GM12878 (cell line): ENCODE results near the gene IL1RAP. TPM values are rescaled to one million over a fixed set of nuclear protein-coding genes. Genes with fewer than 3 reads are reported as not detected.

ENCODE experiments used
- ATAC-seq: fragments of 200-7000 bp; cut with Tn5 transposase; 3 replicates; pipeline ENCODE4 v1.9.1; 2020; ENCODE audit warnings: mild to moderate bottlenecking, moderate library complexity
- BruUV-seq: library from RNA; stranded (reverse); fragments of 400-500 nt; replicated peaks from 2 replicates; lab custom pipeline; 2021; lab: Mats Ljungman, UMichigan
- CTCF ChIA-PET: fragments of 300-600 bp; sonication (Branson Sonifier 250); formaldehyde crosslinking; extraction: SDS; loops from one replicate; lab custom pipeline; 2021; ENCODE audit warnings: inconsistent platforms; lab: Yijun Ruan, JAX
- POLR2A ChIA-PET: fragments of 350-600 bp; formaldehyde crosslinking; extraction: SDS; loops from one replicate; lab custom pipeline; 2021; ENCODE audit warnings: inconsistent platforms; lab: Charles Lee
- RAD21 ChIA-PET: fragments of 300-600 bp; sonication (Branson Sonifier 250); formaldehyde crosslinking; loops from one replicate; lab custom pipeline; 2023; ENCODE audit warnings: antibody characterized with exemption; ENCODE audit not compliant: unreplicated experiment; lab: Charles Lee
- SMC1A ChIA-PET: fragments of 300-600 bp; sonication (Branson Sonifier 250); formaldehyde crosslinking; loops from one replicate; lab custom pipeline; 2023; ENCODE audit not compliant: unreplicated experiment, uncharacterized antibody; lab: Charles Lee
- DNase-seq: peaks from one replicate; pipeline ENCODE4 v3.0.0-alpha.2; 2011; ENCODE audit warnings: low read depth, low spot score
- FAIRE-seq: peaks from 3 replicates; lab custom pipeline; 2011; peaks lifted over from hg19 to GRCh38; lab: Jason Lieb, UNC
- H2AFZ ChIP-seq: 2 replicates; pipeline ENCODE4 v1.6.0; 2011; ENCODE audit warnings: low read depth, low read length, control low read depth; ENCODE audit not compliant: control insufficient read depth
- H3K27ac ChIP-seq: 2 replicates; pipeline ENCODE4 v1.5.1; 2011; ENCODE audit warnings: control low read depth; ENCODE audit not compliant: control insufficient read depth, insufficient read depth
- H3K27me3 ChIP-seq, 2 experiments: replicated peaks in 1 of 2; 2 replicates each; pipeline versions ENCODE4 v1.6.0 to v1.6.1; 2011; ENCODE audit warnings: low read length in 1 of 2; ENCODE audit not compliant: control insufficient read depth in 2 of 2, insufficient read depth in 2 of 2
- H3K36me3 ChIP-seq, 2 experiments: 2 replicates each; pipeline ENCODE4 v1.5.1; 2011; ENCODE audit warnings: low read length in 1 of 2; ENCODE audit not compliant: control insufficient read depth in 2 of 2, insufficient read depth in 2 of 2
- H3K4me1 ChIP-seq: 2 replicates; pipeline ENCODE4 v1.6.1; 2011; ENCODE audit warnings: mild to moderate bottlenecking, low read length, moderate library complexity, mixed read lengths; ENCODE audit not compliant: control insufficient read depth, insufficient read depth
- H3K4me2 ChIP-seq: 2 replicates; pipeline ENCODE4 v1.6.0; 2011; ENCODE audit warnings: control low read depth; ENCODE audit not compliant: control insufficient read depth, insufficient read depth
- H3K4me3 ChIP-seq: fragments of 200-600 bp; sonication (generic); 2 replicates; pipeline ENCODE4 v1.5.1; 2016
- H3K79me2 ChIP-seq: 2 replicates; pipeline ENCODE4 v1.6.0; 2011; ENCODE audit warnings: low read length; ENCODE audit not compliant: control insufficient read depth, insufficient read depth
- H3K9ac ChIP-seq: 2 replicates; pipeline ENCODE4 v1.8.0; 2011; ENCODE audit warnings: low read length, control low read depth, mixed read lengths; ENCODE audit not compliant: control insufficient read depth, insufficient read depth
- H3K9me3 ChIP-seq: replicated peaks from 3 replicates; pipeline ENCODE4 v1.5.1; 2011; ENCODE audit warnings: mild to moderate bottlenecking, low read length; ENCODE audit not compliant: control insufficient read depth, insufficient read depth
- H4K20me1 ChIP-seq: 2 replicates; pipeline ENCODE4 v1.6.0; 2011; ENCODE audit not compliant: control insufficient read depth, insufficient read depth
- BCL11A ChIP-seq: IDR thresholded peaks from 2 replicates; pipeline ENCODE4 v1.6.1; 2011; ENCODE audit warnings: low read depth, low read length
- CHD2 ChIP-seq: IDR thresholded peaks from 2 replicates; pipeline ENCODE4 v1.6.1; 2011; ENCODE audit warnings: low read depth, low read length, improper control_type of control experiment, borderline replicate concordance
- CREB1 ChIP-seq: IDR thresholded peaks from 2 replicates; pipeline ENCODE4 v1.6.1; 2012; ENCODE audit warnings: low read depth, mild to moderate bottlenecking, inconsistent platforms
- MYB ChIP-seq: fragments of 150-350 bp; IDR thresholded peaks from 2 replicates; pipeline ENCODE4 v1.6.1; 2014; ENCODE audit warnings: mild to moderate bottlenecking, low read depth, low read length, borderline replicate concordance
- NFYB ChIP-seq: IDR thresholded peaks from 2 replicates; pipeline ENCODE4 v1.6.1; 2011; ENCODE audit warnings: low read depth, mild to moderate bottlenecking, low read length, improper control_type of control experiment, moderate library complexity; ENCODE audit not compliant: insufficient read depth
- RAD51 ChIP-seq: fragments of 450-650 bp; IDR thresholded peaks from 2 replicates; pipeline ENCODE4 v1.6.1; 2016; ENCODE audit warnings: moderate library complexity, mild to moderate bottlenecking, inconsistent platforms
- SUPT20H ChIP-seq: IDR thresholded peaks from 2 replicates; pipeline ENCODE4 v1.6.1; 2011; ENCODE audit warnings: low read depth, mild to moderate bottlenecking, low read length, moderate library complexity, borderline replicate concordance; ENCODE audit not compliant: control insufficient read depth
- ZNF207 ChIP-seq: fragments of 450-650 bp; IDR thresholded peaks from 2 replicates; pipeline ENCODE4 v1.6.1; 2014; ENCODE audit warnings: antibody characterized with exemption, mild to moderate bottlenecking, borderline replicate concordance
- WGBS: methylation state at CpG from one replicate; pipeline ENCODE4 v1.1.6; 2016; ENCODE audit warnings: low lambda C conversion rate; ENCODE audit not compliant: insufficient replicate concordance, insufficient coverage; ENCODE audit errors: missing lambda C conversion rate; 5-methylcytosine and 5-hydroxymethylcytosine counted together
- in situ Hi-C: fragments of 300-500 bp; cut with MboI; formaldehyde crosslinking; loops from 9 replicates; pipeline ENCODE4 v1.14.3; 2018; ENCODE audit warnings: mixed read lengths
- intact Hi-C: fragments of 100-400 bp; cut with micrococcal nuclease; formaldehyde crosslinking; loops from one replicate; pipeline ENCODE4 v1.14.2; 2022; ENCODE audit not compliant: unreplicated experiment
- polyA plus RNA-seq, 11 experiments: library from polyadenylated mRNA; depleted of rRNA in 4 of 11; unstranded in 6 of 11; stranded (reverse) in 5 of 11; fragments of >200 nt; fragmentation: Nextera tagmentation in 4 of 11; fragmentation: Illumina TruSeq in 1 of 11; extraction: Ambion mirVana in 4 of 11; extraction: Trizol in 1 of 11; gene quantifications; 1 replicate in 1 of 11; 2 replicates in 10 of 11; pipeline versions ENCODE4 v1.2.1 to v1.2.3, GENCODE V29; 2011 to 2016; ENCODE audit warnings: inconsistent platforms in 2 of 11, missing spikeins in 2 of 11, low read depth in 1 of 11
- total RNA-seq, 4 experiments: library from RNA; depleted of rRNA in 3 of 4; stranded (reverse); fragments of >200 nt in 3 of 4; fragmentation: Illumina TruSeq in 1 of 4; extraction: Trizol in 1 of 4; gene quantifications; 2 replicates each; pipeline versions ENCODE4 v1.2.1 to v1.2.3, GENCODE V29; 2013 to 2021
- TF ChIP-seq, protein P1 (sequence below): fragments of 450-650 bp; IDR thresholded peaks from 2 replicates; pipeline ENCODE4 v1.6.1; 2016; ENCODE audit warnings: mild to moderate bottlenecking
- TF ChIP-seq, protein P2 (sequence below), 3 experiments: IDR thresholded peaks in 2 of 3; conservative IDR thresholded peaks in 1 of 3; 2 replicates each; pipeline ENCODE4 v1.5.1; 2011; ENCODE audit warnings: low read depth in 3 of 3, low read length in 3 of 3, mild to moderate bottlenecking in 3 of 3, control low read depth in 2 of 3, moderate library complexity in 2 of 3, inconsistent platforms in 1 of 3, mixed read lengths in 1 of 3; ENCODE audit not compliant: control insufficient read depth in 2 of 3, insufficient read depth in 1 of 3; ENCODE audit errors: extremely low read depth in 1 of 3
- TF ChIP-seq, protein P3 (sequence below): IDR thresholded peaks from 2 replicates; pipeline ENCODE4 v1.6.1; 2011; ENCODE audit warnings: mild to moderate bottlenecking, low read depth, low read length, moderate library complexity; ENCODE audit not compliant: insufficient replicate concordance

The IL1RAP gene
- total and polyA plus RNA-seq, 10 of the 15 experiments (the other 5 are each of a cell fraction or from before 2014, with no cell fraction given), result 0.17 to 1.0 (median 0.44) TPM; not detected in 1

DNA sequence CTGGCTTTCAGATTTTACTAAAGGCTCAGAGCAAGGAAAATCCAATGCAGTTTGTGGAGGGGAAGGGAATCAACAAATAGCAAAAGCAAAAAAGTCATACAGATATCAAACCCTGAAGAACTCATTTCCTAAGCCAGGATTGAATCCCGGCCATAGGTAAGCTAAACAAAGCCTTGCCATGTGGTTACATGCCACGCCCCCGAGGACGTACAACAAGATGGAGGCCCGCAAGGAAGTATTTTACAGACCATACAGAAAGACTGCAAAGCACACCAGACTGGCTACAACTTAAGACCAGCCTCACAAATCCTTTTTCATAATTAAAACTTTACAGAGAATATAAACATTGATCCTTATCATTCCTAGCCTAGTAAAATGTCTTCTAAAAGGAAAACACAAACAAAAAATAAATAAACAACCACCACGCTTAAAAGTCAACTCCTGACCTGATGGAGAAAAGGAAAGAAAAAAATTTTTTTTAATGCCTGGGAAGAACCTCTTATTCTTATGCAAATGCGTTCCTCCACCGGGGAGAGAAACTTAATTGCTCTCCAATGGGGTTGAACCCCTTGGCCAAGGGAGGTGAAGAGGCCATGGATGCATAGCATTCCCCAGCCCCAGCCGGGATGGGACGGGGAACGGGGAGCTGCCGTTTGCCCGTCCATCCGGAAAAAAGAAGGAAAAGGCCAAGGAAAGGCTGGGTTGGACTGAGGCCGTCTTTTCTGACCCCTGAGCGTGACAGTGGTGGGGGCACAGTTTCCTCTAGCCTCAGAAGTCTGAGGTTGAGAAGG, 39.3 kb downstream of the IL1RAP start:
- Histone ChIP-seq H3K79me2 (no peaks in the 10 kb centered on the region), H3K9ac (no peak overlapping the region), H2AFZ (no peak overlapping the region), H3K4me1 (no peaks in the 10 kb centered on the region)
- CTCF ChIA-PET, result no interaction called here
- WGBS, result 60% methylated on average over 16 of the region's 16 CpGs
- POLR2A ChIA-PET, result interaction anchor here (0.6 kb wide), 1 partner anchor 21 kb away, joined by 3 read pairs; no protein-coding TSS in a partner anchor
- intact Hi-C loops, result no loop called here
- in situ Hi-C loops, result no loop called here
- SMC1A ChIA-PET, result no interaction called here
- DNase-seq, result no peak
- TF ChIP-seq BCL11A, result no peak
- TF ChIP-seq SUPT20H, result no peak
- TF ChIP-seq RAD51, result no peak
- TF ChIP-seq CREB1, result no peak
- TF ChIP-seq CHD2, result no peak
- TF ChIP-seq ZNF207, result no peak
- no peak for TF ChIP-seq NFYB
- TF ChIP-seq, all 136 proteins: peak for 0
- H4K20me1 ChIP-seq, result no peaks in the 10 kb centered on the region
- no TSS peak for BruUV-seq
- RAD21 ChIA-PET, result no interaction called here
- H3K9me3 ChIP-seq, result no peaks in the 10 kb centered on the region
- no peak overlapping the region for H3K4me2 ChIP-seq
- no peaks in the 10 kb centered on the region for H3K36me3 ChIP-seq
- FAIRE-seq, result no peak
- H3K27me3 ChIP-seq, result no peaks in the 10 kb centered on the region
- no peak for ATAC-seq
- no peak overlapping the region for H3K27ac ChIP-seq
- no peak overlapping the region for H3K4me3 ChIP-seq

DNA sequence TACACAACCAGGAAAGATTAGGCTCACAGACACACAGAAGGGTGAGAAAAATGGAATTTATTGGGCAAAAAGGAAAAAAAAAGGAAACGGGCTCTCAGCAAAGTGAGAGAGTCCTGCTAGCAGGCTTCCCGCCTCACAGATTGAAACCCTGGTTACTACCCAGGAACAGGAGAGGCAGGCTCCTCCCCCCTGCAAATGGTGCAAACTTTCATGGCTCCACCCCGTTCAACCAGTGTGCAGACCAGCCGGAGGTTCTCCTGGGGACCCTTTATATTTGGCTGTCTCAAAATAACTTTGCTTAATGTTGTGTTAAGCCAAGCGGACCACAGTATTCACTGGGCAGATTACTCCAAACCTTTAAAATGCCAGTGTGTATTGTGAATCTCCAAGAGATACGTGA, 40.3 kb downstream of the IL1RAP start:
- SMC1A ChIA-PET, result no interaction called here
- FAIRE-seq, result no peak
- Histone ChIP-seq H3K4me3 (no peak overlapping the region), H3K9ac (no peak overlapping the region), H3K79me2 (no peaks in the 10 kb centered on the region), H3K27me3 (no peaks in the 10 kb centered on the region), H4K20me1 (no peaks in the 10 kb centered on the region), H2AFZ (no peak overlapping the region), H3K9me3 (no peaks in the 10 kb centered on the region), H3K4me2 (no peak overlapping the region), H3K4me1 (no peaks in the 10 kb centered on the region), H3K36me3 (no peaks in the 10 kb centered on the region), H3K27ac (no peak overlapping the region)
- intact Hi-C loops (no loop called here), in situ Hi-C loops (no loop called here)
- CTCF ChIA-PET, result no interaction called here
- no TSS peak for BruUV-seq
- POLR2A ChIA-PET, result no interaction called here
- no peak for DNase-seq
- RAD21 ChIA-PET, result no interaction called here
- WGBS, result 45% methylated on average over 5 of the region's 6 CpGs
- no peak for ATAC-seq
- TF ChIP-seq, protein P1, sequence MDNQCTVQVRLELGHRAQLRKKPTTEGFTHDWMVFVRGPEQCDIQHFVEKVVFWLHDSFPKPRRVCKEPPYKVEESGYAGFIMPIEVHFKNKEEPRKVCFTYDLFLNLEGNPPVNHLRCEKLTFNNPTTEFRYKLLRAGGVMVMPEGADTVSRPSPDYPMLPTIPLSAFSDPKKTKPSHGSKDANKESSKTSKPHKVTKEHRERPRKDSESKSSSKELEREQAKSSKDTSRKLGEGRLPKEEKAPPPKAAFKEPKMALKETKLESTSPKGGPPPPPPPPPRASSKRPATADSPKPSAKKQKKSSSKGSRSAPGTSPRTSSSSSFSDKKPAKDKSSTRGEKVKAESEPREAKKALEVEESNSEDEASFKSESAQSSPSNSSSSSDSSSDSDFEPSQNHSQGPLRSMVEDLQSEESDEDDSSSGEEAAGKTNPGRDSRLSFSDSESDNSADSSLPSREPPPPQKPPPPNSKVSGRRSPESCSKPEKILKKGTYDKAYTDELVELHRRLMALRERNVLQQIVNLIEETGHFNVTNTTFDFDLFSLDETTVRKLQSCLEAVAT, result no peak
- TF ChIP-seq, protein P2, sequence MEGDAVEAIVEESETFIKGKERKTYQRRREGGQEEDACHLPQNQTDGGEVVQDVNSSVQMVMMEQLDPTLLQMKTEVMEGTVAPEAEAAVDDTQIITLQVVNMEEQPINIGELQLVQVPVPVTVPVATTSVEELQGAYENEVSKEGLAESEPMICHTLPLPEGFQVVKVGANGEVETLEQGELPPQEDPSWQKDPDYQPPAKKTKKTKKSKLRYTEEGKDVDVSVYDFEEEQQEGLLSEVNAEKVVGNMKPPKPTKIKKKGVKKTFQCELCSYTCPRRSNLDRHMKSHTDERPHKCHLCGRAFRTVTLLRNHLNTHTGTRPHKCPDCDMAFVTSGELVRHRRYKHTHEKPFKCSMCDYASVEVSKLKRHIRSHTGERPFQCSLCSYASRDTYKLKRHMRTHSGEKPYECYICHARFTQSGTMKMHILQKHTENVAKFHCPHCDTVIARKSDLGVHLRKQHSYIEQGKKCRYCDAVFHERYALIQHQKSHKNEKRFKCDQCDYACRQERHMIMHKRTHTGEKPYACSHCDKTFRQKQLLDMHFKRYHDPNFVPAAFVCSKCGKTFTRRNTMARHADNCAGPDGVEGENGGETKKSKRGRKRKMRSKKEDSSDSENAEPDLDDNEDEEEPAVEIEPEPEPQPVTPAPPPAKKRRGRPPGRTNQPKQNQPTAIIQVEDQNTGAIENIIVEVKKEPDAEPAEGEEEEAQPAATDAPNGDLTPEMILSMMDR (IDR thresholded peaks at IDR 0.05 in 2 of 3, conservative IDR thresholded peaks at IDR 0.05 in 1 of 3; ENCODE audit: control insufficient read depth in 2 of 3, extremely low read depth in 1 of 3, insufficient read depth in 1 of 3, low read depth in 3 of 3, low read length in 3 of 3), result no peak
- TF ChIP-seq MYB, result no peak
- TF ChIP-seq, protein P3, sequence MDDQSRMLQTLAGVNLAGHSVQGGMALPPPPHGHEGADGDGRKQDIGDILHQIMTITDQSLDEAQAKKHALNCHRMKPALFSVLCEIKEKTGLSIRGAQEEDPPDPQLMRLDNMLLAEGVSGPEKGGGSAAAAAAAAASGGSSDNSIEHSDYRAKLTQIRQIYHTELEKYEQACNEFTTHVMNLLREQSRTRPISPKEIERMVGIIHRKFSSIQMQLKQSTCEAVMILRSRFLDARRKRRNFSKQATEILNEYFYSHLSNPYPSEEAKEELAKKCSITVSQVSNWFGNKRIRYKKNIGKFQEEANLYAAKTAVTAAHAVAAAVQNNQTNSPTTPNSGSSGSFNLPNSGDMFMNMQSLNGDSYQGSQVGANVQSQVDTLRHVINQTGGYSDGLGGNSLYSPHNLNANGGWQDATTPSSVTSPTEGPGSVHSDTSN, result no peak
